Psoas muscle (tissue), 8 donors: Measurements from ENCODE around the gene NUP210. TPM values are rescaled to one million over a fixed set of nuclear protein-coding genes. Genes with fewer than 3 reads are reported as not detected.
A peak's percentile ranks its signal among the peaks of the same experiment; 100 is the strongest.

Experiments
- ATAC-seq, 4 donors: fragments of 200-7000 bp; cut with Tn5 transposase; one replicate each; pipeline ENCODE4 v1.9.1; 2020; ENCODE audit warnings: moderate library complexity in 3 of 4, mild to moderate bottlenecking in 2 of 4
- DNase-seq, 2 donors: peaks; one replicate each; pipeline ENCODE4 v3.0.0-alpha.2; 2020
- H3K27ac ChIP-seq: fragments of 200-600 bp; one replicate; pipeline ENCODE4 v1.8.0; 2022
- H3K27me3 ChIP-seq, 3 donors: fragments of 200-600 bp in 1 of 3; one replicate each; pipeline versions ENCODE4 v1.6.1 to v1.8.0; 2013 to 2022; ENCODE audit warnings: low read length in 2 of 3, mild to moderate bottlenecking in 2 of 3, moderate library complexity in 1 of 3; ENCODE audit not compliant: insufficient read depth in 3 of 3
- H3K36me3 ChIP-seq, 2 donors: fragments of 200-600 bp in 1 of 2; one replicate each; pipeline versions ENCODE4 v1.6.1 to v1.8.0; 2013 to 2022; ENCODE audit warnings: low read depth in 1 of 2, mild to moderate bottlenecking in 1 of 2, moderate library complexity in 1 of 2; ENCODE audit not compliant: insufficient read depth in 1 of 2
- H3K4me1 ChIP-seq: fragments of 200-600 bp; one replicate; pipeline ENCODE4 v1.8.0; 2022
- H3K4me3 ChIP-seq: fragments of 200-600 bp; one replicate; pipeline ENCODE4 v1.8.0; 2022; ENCODE audit warnings: mild to moderate bottlenecking
- H3K9me3 ChIP-seq: fragments of 200-600 bp; one replicate; pipeline ENCODE4 v1.8.0; 2022
- CTCF ChIP-seq: fragments of 200-600 bp; IDR thresholded peaks from one replicate; pipeline ENCODE4 v1.8.0; 2022; ENCODE audit warnings: antibody characterized with exemption
- WGBS, 3 donors: extraction: QIAGEN DNeasy Blood & Tissue Kit; methylation state at CpG; one replicate each; pipeline versions ENCODE4 v1.1.6 to v1.1.7; 2013; 5-methylcytosine and 5-hydroxymethylcytosine counted together
- intact Hi-C, 2 donors: fragments of 100-400 bp; cut with DNase I; formaldehyde crosslinking; loops; one replicate each; pipeline versions ENCODE4 v1.11.0 to v1.14.2; 2022
- polyA plus RNA-seq, 3 donors: library from polyadenylated mRNA; stranded (reverse); fragments of 200-250 nt; gene quantifications; one replicate each; pipeline ENCODE4 v1.2.3, GENCODE V29; 2013
- total RNA-seq, 4 donors: library from RNA; stranded (reverse); fragmentation: NEBNext Ultra II Directional in 2 of 4; extraction: Animal tissue kit (Norgen Biotek cat#: 25700) in 2 of 4; gene quantifications; one replicate each; pipeline versions ENCODE4 v1.2.1 to v1.2.4, GENCODE V29; 2021 to 2023
- donor health status: healthy with polysubstance abuse.
- donor health status: DM: no; HTN: no; CAD: no; lungs with moderate emphysema.
- donor health status: Bipolar disorder and iron deficiency.
- donor health status: healthy.
- donor health status: DM: yes; HTN: yes; CAD: no.
- donor health status: DM: no; HTN: no; CAD: no.
- donor health status: DM: no; HTN: no; CAD: no.
- donor health status: DM: yes; HTN: yes; CAD: no.

NUP210 gene
- total and polyA plus RNA-seq, 7 donors = 0.29 to 8.0 (median 2.1) TPM

- intact Hi-C loops = no loop called here
- H3K27me3 ChIP-seq = no peaks in the 10 kb centered on the region
- DNase-seq (no peak), ATAC-seq (no peak)
- no peaks in the 10 kb centered on the region for H3K36me3 ChIP-seq
- peaks cover 4% of the 10 kb centered on the region for H3K4me1 ChIP-seq
- no peaks in the 10 kb centered on the region for H3K9me3 ChIP-seq
- TF ChIP-seq CTCF = no peak
- 90 to 95% (median 91%) methylated on average over 6 of the region's 6 CpGs for WGBS, 3 donors
- H3K4me3 ChIP-seq = no peak overlapping the region
- H3K27ac ChIP-seq = no peak overlapping the region
Observed at GRCh38 chr3:13411186-13411860, 8.8 kb downstream of the NUP210 start.

- Histone ChIP-seq H3K27me3 (no peaks in the 10 kb centered on the region), H3K9me3 (no peaks in the 10 kb centered on the region), H3K27ac (no peak overlapping the region), H3K4me3 (no peak overlapping the region), H3K36me3 (no peaks in the 10 kb centered on the region), H3K4me1 (no peaks in the 10 kb centered on the region)
- no peak for TF ChIP-seq CTCF
- 73 to 94% (median 92%) methylated on average over 2 of the region's 2 CpGs for whole genome bisulfite sequencing, 3 donors
- peak in 1 of 4 donors; percentile 16 for ATAC-seq
- intact Hi-C loops = no loop called here
- DNase-seq = no peak
Observed at GRCh38 chr3:13408890-13409289, 11.2 kb downstream of the NUP210 start.

- intact Hi-C loops = no loop called here
- H3K4me1 ChIP-seq = no peaks in the 10 kb centered on the region
Observed at GRCh38 chr3:13407926-13408325, 12.2 kb downstream of the NUP210 start.

GRCh38 chr3:13407475-13407874, 12.6 kb downstream of the NUP210 start:
- TF ChIP-seq CTCF = no peak
- Histone ChIP-seq H3K4me1 (no peaks in the 10 kb centered on the region), H3K27ac (no peak overlapping the region), H3K36me3 (no peaks in the 10 kb centered on the region), H3K4me3 (no peak overlapping the region), H3K27me3 (no peaks in the 10 kb centered on the region), H3K9me3 (no peaks in the 10 kb centered on the region)
- 98 to 100% (median 100%) methylated on average over 1 of the region's 1 CpG for WGBS, 3 donors
- no peak for DNase-seq
- intact Hi-C loops = no loop called here
- no peak for ATAC-seq

More at GRCh38 chr3:13407926-13408325, 12.2 kb downstream of the NUP210 start:
- ATAC-seq (no peak), DNase-seq (no peak)
- H3K27ac ChIP-seq = no peak overlapping the region
- no peaks in the 10 kb centered on the region for H3K9me3 ChIP-seq
- no peak overlapping the region for H3K4me3 ChIP-seq
- H3K36me3 ChIP-seq = no peaks in the 10 kb centered on the region
- TF ChIP-seq CTCF = no peak
- no peaks in the 10 kb centered on the region for H3K27me3 ChIP-seq

- 74 to 78% (median 75%) methylated on average over 5 of the region's 5 CpGs for WGBS, 3 donors
- Histone ChIP-seq H3K9me3 (no peaks in the 10 kb centered on the region), H3K4me1 (no peaks in the 10 kb centered on the region), H3K27me3 (no peaks in the 10 kb centered on the region), H3K36me3 (no peaks in the 10 kb centered on the region), H3K27ac (no peak overlapping the region), H3K4me3 (no peak overlapping the region)
- TF ChIP-seq CTCF = no peak
- ATAC-seq (no peak), DNase-seq (no peak)
- intact Hi-C loops = no loop called here
Observed at GRCh38 chr3:13406190-13406589, 13.9 kb downstream of the NUP210 start.
